CD4-positive, alpha-beta T cell treated with Interleukin-21 for 1 hour (primary cell): ENCODE data around the gene KRTAP19-8.

Source experiments
- DNase-seq: peaks from one replicate; pipeline ENCODE4 v3.0.0-alpha.2; 2020

KRTAP19-8 gene, protein sequence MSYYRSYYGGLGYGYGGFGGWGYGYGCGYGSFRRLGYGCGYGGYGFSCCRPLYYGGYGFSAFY

DNA sequence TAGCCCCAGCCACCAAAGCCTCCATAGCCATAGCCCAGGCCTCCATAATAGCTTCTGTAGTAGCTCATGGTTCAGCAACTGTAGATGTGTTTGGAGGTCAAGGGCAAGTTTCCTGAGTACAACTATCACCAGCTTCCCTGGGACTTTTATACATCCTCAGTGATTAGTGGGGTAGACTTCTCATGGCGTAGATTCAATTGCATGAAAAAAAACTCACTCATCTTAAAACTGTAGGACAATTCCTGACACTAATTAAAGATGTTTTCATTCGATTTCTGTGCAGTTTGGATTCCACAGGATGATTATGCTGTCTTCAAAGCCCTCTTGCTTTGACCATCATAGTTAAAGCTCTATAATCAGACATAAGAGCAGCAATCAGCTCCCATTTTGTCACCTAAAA lies at the start of gene KRTAP19-8:
KRTAP19-8 (minus strand) TSS at position 101 of the 400 bp plus-strand sequence; CDS start at position 68, 33 bp downstream.
- no peak for DNase-seq

DNA sequence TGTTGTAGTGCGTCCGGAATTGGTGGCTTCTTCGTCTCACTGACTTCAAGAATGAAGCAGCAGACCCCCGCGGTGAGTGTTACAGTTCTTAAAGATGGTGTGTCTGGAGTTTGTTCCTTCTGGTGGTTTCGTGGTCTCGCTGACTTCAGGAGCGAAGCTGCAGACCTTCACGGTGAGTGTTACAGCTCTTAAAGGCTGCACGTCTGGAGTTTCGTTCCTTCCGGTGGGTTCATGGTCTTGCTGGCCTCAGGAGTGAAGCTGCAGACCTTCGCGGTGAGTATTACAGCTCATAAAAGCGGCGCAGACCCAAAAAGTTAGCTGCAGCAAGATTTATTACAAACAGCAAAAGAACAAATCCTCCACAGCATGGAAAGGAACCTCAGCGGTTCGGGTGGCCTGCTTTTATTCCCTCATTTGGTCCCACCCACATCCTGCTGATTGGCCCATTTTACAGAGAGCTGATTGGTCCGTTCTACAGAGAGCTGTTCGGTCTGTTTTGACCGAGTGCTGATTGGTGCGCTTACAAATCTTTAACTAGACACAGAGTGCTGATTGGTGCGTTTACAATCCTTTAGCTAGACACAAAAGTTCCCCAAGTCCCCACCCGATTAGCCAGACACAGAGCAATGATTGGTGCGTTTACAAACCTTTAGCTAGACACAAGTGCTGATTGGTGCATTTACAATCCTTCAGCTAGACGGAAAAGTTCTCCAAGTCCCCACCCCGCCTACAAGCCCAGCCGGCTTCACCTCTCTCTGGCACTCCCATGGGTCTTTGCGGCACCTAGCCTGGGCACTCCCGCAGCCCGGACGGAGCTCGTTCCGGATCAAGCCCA lies 49.6 kb upstream of the KRTAP19-8 start:
- no peak for DNase-seq

DNA sequence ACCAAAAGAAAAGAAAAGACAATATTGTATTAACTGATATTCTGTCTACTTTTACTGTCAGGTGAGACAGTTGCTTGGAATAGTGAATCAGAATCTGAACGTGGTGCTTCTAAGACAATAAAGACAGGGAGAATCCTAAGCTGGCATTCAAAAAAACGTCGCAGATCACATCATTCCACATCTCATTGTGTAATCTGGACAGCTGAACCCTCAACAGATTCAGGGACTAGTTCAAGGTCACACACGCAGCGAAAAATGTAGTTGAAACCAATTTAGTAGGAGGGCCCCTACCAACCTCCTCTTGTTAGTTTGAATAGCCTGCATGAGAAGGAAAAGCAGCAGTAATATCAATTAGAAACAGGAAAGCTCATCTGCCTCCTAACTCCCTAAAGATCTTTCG lies 46.4 kb upstream of the KRTAP19-8 start:
- no peak for DNase-seq

DNA sequence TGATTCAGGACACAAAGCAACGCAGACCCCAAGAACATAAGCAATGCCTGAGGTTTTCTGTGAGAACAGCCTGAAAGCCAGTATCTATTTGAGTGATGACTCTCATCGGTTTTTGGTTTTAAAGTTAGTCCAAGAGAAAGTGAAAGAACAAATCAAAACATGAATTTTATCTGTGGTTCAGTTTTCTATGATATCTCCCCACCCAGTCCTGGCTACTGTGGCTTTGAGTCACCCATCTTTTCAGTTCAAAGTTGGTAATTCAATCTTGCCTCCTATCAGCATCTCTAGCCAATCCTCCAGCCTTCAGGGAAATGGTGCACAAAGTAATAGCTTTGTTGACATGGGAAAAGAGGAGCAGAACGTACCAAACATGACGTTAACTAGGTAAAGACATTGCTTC lies 40.5 kb upstream of the KRTAP19-8 start:
- DNase-seq, result no peak

DNA sequence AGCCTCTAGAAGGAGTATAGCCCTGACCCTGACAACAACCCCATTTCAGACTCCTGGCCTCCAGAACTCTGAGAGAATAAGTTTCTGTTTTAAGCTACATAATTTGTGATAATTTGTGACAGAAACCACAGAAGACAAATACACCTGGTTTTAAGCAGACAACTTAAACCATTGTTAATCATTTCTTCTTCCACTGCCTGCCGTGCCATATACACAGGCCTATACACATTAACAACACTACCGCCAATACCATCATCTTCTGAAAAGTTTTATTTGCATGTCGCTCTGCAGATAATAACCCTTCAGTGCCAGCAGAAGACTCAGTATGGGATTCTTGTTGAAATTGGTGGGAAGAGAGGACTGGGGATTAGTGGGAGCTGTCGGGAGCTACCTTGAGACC lies 39.9 kb upstream of the KRTAP19-8 start:
- DNase-seq, result no peak

- DNase-seq, result no peak
Observed at GRCh38 chr21:31075848-31076247, 37.6 kb upstream of the KRTAP19-8 start.

DNA sequence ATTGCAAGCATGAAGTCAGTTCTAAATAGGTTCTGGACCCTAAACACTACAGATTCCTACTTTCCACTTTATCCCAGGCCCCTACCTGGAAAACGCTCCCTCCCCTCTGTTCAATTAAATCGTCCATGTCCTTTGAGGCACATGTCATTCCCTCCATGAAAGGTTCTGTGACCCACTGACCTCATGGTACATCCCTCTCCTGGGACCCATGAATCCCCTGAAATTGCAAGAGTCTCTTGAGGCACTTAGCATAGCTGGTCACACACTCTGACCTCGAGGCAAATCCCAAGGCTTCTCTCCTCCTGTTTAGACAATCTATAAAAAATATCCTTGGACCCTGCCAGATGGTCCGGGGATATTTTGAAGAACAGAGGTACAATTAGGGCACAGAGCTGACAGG lies 34.3 kb upstream of the KRTAP19-8 start:
- DNase-seq, result no peak

DNA sequence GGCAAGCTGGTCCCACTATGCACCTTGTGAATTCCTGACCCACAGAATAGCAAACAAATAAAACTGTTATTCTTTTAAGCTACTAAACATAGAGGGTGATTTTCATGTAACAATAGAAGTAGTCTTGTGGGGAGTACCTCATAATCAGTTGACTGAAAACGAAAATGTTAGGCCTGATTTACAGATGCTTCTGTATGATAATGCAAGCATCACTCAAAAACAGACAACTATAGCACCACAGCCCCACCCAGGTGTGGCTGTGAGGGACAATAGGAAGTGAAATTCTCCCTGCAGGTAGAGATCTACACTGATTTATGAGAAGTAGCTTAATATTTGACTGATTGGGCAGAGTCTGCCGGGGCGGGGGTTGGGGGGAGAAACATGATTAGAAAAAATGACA lies 26.5 kb upstream of the KRTAP19-8 start:
- no peak for DNase-seq

DNA sequence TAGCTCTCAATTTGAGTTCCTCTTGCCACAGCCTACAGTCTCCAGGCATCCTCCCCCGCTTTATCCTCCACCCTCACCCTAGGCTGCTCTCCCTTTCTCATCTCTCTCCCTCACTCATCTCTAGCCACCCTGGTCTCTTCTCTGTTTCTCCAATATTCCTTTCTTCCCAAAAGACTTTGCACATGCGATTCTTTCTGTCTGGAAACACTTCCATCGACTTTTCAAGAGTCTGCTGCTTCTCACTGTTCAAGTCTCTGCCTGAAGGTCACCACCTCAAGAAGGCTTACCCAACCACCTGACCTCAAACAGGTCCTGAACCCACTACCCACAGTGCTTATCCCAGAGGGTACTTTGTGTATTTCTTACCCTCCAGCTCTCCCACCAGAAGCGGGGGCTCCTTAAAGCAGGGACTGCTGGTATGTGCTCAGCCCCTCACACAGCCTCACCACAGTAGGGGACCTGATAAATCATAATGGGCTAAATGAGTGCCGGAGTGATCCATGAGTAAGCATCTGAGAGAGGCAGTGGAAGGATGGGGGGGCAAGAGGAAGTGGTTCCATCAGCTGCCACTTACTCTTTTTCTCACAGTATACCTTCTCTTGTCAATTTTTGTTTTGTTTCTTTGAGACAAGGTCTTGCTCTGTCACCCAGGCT lies 14.3 kb upstream of the KRTAP19-8 start:
- DNase-seq, result no peak

DNA sequence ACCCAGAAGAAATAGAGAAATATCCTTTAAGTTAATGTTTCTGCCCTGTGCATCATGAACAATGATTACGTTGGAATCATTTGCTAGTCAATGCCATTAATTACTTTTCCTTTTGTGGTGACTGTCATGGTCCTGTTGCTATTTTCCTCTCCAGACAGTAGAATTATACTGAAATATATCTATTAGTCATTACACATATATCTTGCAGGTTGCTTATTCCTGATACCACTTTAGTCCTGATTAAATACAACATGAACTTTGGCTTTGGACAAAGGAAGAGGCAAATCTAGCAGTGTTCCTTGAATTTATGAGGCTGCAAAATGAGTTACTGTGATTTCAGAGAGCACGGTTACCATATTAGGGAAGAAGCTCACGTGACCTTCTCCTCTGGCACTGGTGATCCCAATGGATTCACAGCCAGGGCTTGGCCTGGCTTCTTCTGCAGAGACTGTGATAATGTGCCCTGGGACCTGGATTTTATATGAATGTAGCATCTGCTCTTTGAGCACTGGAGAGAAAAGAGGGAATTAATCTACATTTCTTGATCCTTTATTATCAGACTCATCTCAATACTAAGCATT lies 12.4 kb upstream of the KRTAP19-8 start:
- DNase-seq, result no peak

DNA sequence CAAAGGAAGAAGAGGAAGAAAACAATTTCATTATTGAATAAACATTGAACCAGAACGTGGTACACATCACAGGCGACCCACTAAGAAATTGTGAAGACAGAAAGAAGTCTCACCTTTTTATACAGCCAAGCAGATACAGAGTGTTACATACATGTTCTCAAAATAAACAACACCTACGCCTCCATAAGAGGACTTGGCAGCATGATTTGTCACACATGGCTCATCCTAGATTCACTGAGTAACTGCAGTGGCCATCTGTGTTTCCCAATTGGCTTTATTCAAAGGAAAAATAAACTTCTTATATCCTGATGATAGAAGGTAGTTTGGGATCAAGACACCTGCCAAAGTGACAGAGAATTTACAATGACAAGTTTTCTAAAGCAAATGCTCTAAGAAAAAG lies 7.6 kb upstream of the KRTAP19-8 start:
- no peak for DNase-seq

- no peak for DNase-seq
Observed at GRCh38 chr21:31043471-31043870, 5.2 kb upstream of the KRTAP19-8 start.

GRCh38 chr21:31042080-31042464 lies 3.8 kb upstream of the KRTAP19-8 start:
- DNase-seq, result no peak

GRCh38 chr21:31041295-31042079 lies 3.2 kb upstream of the KRTAP19-8 start:
- no peak for DNase-seq

DNA sequence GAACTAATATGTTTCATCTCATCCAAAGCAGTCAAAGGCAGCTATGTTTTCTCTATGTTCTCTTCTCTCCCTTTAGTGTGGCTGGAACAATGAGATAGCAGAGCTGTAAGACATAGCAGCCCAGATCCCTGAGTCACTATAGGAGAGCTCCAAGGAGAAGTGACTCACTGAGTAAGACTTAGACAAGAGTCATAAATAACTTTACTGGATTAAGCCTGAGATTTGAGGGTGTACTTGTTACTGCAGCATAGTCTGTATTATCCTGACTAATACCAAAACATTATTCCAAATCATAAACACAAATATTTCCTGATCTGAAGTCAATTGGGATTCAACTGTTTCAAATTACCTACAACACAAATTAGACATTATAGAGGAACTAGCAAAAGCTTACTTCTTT lies 3.9 kb downstream of the KRTAP19-8 start:
- no peak for DNase-seq

GRCh38 chr21:31030367-31031106 lies 7.7 kb downstream of the KRTAP19-8 start:
- no peak for DNase-seq

- no peak for DNase-seq
Observed at GRCh38 chr21:31023680-31024079, 14.6 kb downstream of the KRTAP19-8 start.

GRCh38 chr21:31022306-31022705 lies 16.0 kb downstream of the KRTAP19-8 start:
- DNase-seq, result no peak

DNA sequence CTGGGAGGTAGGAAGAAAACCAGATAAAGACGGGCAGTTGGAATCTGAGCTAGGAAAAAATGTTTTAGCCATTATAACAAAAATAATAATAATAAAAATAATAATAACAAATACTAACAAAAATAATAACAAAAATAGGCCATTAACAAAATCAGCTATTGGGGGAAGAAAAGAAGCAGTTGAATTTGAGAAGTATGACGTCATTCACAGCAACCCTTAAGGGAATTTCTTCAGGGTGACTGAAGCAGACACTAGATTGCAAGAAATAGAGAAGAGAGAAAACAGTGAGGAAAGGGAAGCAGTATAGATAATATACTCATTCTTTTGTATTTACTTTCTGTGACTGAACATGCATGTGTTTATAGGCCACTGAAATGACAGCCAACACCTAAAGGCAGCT lies 20.0 kb downstream of the KRTAP19-8 start:
- DNase-seq, result no peak

- DNase-seq, result no peak
Observed at GRCh38 chr21:31014891-31015290, 23.4 kb downstream of the KRTAP19-8 start.

DNA sequence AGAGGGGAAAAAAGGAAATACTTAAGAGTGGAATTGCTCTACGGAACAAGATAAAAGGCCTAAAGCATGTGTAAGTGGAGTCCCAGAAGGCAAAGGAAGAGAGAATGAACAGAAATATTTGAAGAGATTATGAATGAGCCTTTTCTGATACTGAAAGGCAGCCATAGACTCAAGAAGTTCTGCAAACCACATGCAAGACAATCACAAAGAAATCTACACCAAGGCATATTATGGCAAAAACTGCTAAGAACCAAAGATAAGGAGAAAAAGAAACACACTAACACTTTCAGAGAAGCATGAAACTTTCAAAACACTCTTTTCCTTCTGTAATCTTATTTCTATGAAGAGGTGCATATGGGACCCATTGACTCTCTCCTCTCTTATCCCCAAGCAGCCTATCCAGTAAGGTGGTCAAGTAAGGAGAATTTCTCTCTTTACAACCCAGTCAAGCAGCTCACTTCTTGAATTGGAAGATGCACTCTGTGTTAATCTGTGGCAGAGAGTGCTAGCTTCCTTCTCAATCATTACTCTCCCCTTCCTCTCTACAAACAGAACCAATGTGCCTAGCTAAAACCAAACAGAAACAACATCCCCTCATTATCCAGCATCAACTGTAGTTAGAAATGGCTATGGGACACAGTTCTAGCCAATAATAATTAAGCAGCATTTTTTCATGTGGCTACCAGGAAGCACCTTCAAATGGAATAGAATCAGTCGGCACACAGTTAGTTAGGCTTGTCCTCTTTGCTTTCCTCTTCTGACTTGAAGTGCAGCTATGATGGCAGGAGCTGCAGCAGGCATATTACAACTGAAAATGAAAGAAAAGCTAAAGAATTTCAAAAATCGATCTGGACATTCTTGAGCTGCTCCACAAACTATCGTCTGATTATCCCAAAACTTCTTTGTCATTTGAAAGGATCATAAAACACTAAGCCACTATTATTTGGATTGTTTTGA lies 25.9 kb downstream of the KRTAP19-8 start:
- DNase-seq, result no peak
